K562 (cell line): Measurements from ENCODE around the gene RAB1B. TPM values are rescaled to one million over a fixed set of nuclear protein-coding genes. Genes with fewer than 3 reads are reported as not detected.

Source experiments
- HIVEP1 ChIP-seq: fragments of 250-450 bp; sonication (Bioruptor Pico); IDR thresholded peaks from 2 replicates; pipeline ENCODE4 v1.4.0; 2020; ENCODE audit warnings: mild to moderate bottlenecking
- HNRNPL ChIP-seq: fragments of 200-400 bp; formaldehyde crosslinking; IDR thresholded peaks from 2 replicates; pipeline ENCODE4 v1.6.1; 2017; ENCODE audit warnings: low read depth, mild to moderate bottlenecking, low read length
- ILF3 ChIP-seq: fragments of 450-650 bp; IDR thresholded peaks from 2 replicates; pipeline ENCODE4 v1.6.1; 2018; ENCODE audit warnings: antibody characterized with exemption, mild to moderate bottlenecking, moderate library complexity, borderline replicate concordance
- MNT ChIP-seq, 2 experiments: fragments of 450-650 bp; conservative IDR thresholded peaks; 2 replicates each; pipeline ENCODE4 v1.6.1; 2017; ENCODE audit warnings: mild to moderate bottlenecking in 2 of 2, moderate library complexity in 2 of 2
- NFE2L1 ChIP-seq: fragments of 450-650 bp; IDR thresholded peaks from 2 replicates; pipeline ENCODE4 v1.6.1; 2016; ENCODE audit warnings: missing genetic modification characterization, low read depth, mild to moderate bottlenecking, missing compliant biosample characterization, moderate library complexity, borderline replicate concordance
- NKRF ChIP-seq: fragments of 450-650 bp; IDR thresholded peaks from 2 replicates; pipeline ENCODE4 v1.6.1; 2016; ENCODE audit warnings: borderline replicate concordance
- NR2C1 ChIP-seq, 2 experiments: fragments of 450-650 bp; IDR thresholded peaks; 2 replicates each; pipeline ENCODE4 v1.6.1; 2017; ENCODE audit warnings: mild to moderate bottlenecking in 2 of 2, antibody characterized with exemption in 1 of 2, inconsistent platforms in 1 of 2, missing compliant biosample characterization in 1 of 2, missing genetic modification characterization in 1 of 2
- RAD21 ChIP-seq, 2 experiments: fragments of 250-450 bp in 1 of 2; fragments of 450-650 bp in 1 of 2; sonication (Bioruptor Pico) in 1 of 2; formaldehyde crosslinking in 1 of 2; IDR thresholded peaks in 1 of 2; conservative IDR thresholded peaks in 1 of 2; 2 replicates each; pipeline versions ENCODE4 v1.4.0 to v1.8.0; 2020 to 2022; ENCODE audit warnings: mild to moderate bottlenecking in 2 of 2, moderate library complexity in 1 of 2
- ZBTB40 ChIP-seq, 2 experiments: fragments of 450-650 bp in 1 of 2; sonication (generic) in 1 of 2; formaldehyde crosslinking in 1 of 2; IDR thresholded peaks; 2 replicates each; pipeline versions ENCODE4 v1.7.1 to v1.9.0; 2016 to 2022; ENCODE audit warnings: inconsistent platforms in 1 of 2, mild to moderate bottlenecking in 1 of 2, missing genetic modification reagents in 1 of 2
- ZFP1 ChIP-seq: fragments of 450-650 bp; formaldehyde crosslinking; IDR thresholded peaks from 2 replicates; pipeline ENCODE4 v1.4.0; 2020; ENCODE audit warnings: mild to moderate bottlenecking, mixed read lengths
- polyA plus RNA-seq, 8 experiments: library from polyadenylated mRNA; depleted of rRNA in 4 of 8; stranded (reverse) in 5 of 8; unstranded in 3 of 8; fragments of >200 nt; fragmentation: Nextera tagmentation in 2 of 8; fragmentation: Illumina TruSeq in 1 of 8; extraction: Ambion mirVana in 2 of 8; extraction: Trizol in 1 of 8; gene quantifications; 2 replicates each; pipeline versions ENCODE4 v1.2.1 to v1.2.3, GENCODE V29; 2011 to 2014; ENCODE audit warnings: inconsistent platforms in 1 of 8, missing spikeins in 1 of 8
- total RNA-seq, 7 experiments: library from RNA; depleted of rRNA in 6 of 7; stranded (reverse); fragments of >200 nt in 6 of 7; fragmentation: Illumina TruSeq in 2 of 7; extraction: Trizol in 2 of 7; gene quantifications; 2 replicates each; pipeline versions ENCODE4 v1.2.1 to v1.2.3, GENCODE V29; 2011 to 2021; ENCODE audit warnings: low replicate concordance in 1 of 7

The RAB1B gene
- total and polyA plus RNA-seq, 9 of the 15 experiments (the other 6 are each of a cell fraction or from before 2014, with no cell fraction given), result 5.6 to 146 (median 98.6) TPM

GRCh38 chr11:66282468-66283455 is 14.3 kb downstream of the RAB1B start (continued):
- TF ChIP-seq ZFP1 (CRISPR knock-in tag) (no peak), MNT (conservative IDR thresholded peaks at IDR 0.05) (peak in 1 of 2 experiments; percentile 56; a peak in 1 of 4 replicates), HIVEP1 (no peak), NKRF (no peak), HNRNPL (no peak), NFE2L1 (no peak), ZBTB40 (IDR thresholded peaks at IDR 0.05) (peak; percentile 79), ZBTB40 (CRISPR knock-in tag; IDR thresholded peaks at IDR 0.05) (no peak), ILF3 (0 out of 2 replicates have a peak, but pooled peaks have one; percentile 60), RAD21 (CRISPR knock-in tag; conservative IDR thresholded peaks at IDR 0.05 in 1 of 2, IDR thresholded peaks at IDR 0.05 in 1 of 2) (peak; percentile 62 to 68), NR2C1 (IDR thresholded peaks at IDR 0.05) (no peak), NR2C1 (tag; IDR thresholded peaks at IDR 0.05) (no peak)
